ENCODE results near the gene PAPOLB. TPM values are rescaled to one million over a fixed set of nuclear protein-coding genes. Genes with fewer than 3 reads are reported as not detected.
A peak's percentile ranks its signal among the peaks of the same experiment; 100 is the strongest.

The PAPOLB gene
- polyA plus RNA-seq, 4 donors = 0.08 to 0.13 (median 0.12) TPM

- DNase-seq (ENCODE audit: low read depth in 4 of 4, low spot score in 2 of 4) = peak in 2 of 4 donors; percentile 63 to 70
Observed at GRCh38 chr7:4842319-4843064, 19.3 kb downstream of the PAPOLB start.

- no peak for DNase-seq (ENCODE audit: low read depth in 4 of 4, low spot score in 2 of 4)
Observed at GRCh38 chr7:4841836-4842235, 20.0 kb downstream of the PAPOLB start.

DNA sequence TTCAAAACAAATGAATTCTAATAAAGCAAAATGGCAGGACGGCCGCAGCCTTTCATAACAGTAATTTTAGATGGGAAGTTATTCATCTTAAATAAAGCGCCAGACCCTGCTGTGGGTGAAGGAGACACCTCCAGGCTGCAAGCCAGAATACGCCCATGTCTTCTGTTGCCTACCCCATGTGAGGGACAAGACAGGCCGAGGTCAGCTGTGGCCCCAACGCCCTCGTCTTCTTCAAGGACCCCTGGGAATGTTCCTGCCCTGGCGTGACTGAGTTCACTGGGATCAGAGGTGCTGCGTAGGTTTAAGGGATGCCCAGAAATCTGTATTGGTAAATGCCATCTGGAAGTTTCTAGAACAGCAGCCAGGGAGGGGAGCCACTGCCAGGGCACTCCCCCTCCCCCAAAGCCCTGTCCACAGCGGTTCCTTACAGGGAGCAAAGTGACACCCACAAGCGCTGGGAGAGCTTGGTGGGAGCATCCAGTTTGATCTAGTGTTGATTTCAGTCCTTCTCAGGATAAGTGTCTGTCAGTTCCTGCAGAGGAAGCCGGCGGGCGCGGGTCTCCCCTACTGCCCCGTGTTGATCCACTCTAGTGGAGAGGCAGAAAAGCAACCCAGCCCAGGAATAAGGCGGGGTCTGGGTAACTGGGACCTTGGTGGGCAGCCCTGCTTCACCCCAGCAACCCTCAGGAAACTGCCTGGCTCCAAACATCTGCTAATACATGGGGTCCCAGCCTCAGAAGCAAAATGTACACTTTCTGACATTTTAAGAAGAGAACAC lies 20.6 kb downstream of the PAPOLB start:
- DNase-seq (ENCODE audit: low read depth in 4 of 4, low spot score in 2 of 4) = no peak

DNA sequence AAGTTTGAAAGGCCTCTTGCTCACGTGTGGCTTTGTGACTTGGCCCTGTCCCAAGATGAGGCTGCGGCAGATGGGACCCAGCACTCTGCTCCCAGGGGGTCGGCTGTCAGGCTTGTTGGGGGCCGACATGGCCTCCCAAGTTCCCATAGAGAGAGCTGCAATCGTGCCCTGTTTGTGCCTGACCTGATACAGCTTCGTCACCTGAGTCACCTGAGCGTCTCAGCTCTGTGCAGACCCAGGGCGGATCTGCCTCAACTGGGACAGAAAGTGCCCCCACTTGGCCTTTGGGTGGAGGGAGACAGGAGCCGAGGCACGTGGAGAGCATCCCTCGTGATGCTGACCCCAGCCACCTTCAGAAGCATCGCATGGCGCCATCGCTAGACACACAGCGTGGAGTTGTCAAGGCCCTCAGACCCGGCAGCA lies 21.7 kb downstream of the PAPOLB start:
- DNase-seq (ENCODE audit: low read depth in 4 of 4, low spot score in 2 of 4) = no peak

- DNase-seq (ENCODE audit: low read depth in 4 of 4, low spot score in 2 of 4) = no peak
Observed at GRCh38 chr7:4838626-4839334, 23.1 kb downstream of the PAPOLB start.

DNA sequence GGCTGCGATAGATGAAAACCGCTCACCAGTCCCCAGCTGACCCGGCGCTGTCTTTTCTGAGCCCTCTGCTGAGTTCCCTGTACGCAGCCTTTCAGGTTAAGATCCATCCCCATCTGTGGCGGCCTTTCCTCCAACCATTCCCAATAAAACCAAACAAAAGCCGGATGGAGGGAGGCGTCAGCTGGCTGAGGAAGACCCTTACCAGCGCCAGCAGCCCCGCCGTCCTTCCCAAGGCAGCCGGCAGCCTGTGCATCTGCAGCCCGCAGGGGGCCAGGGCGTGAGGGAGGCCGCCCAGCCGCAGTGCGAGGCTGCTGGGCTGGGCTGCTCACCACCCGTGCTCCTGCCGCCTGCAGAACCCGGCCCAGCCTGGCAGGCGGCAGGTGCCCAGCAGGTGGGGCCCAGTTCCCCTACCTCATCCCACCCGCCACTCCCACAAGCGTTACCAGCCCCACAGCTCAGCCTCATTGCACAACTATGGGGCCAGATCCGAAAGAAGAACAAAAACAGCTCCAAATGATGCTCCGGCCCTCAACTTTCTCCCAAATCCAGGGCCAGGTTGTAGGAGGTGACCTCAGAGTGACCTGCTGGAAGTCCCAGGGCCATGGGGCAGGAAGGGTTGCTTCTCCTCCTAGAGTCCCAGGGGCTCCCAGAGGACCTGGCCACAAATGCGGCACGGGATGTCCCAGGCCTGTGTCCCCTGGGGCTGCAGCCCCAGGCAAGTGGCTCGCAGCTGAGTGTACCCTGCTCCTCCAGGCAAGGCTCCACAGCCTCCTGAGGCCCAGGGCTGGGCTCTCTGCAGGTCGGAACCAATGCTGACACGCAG lies 23.8 kb downstream of the PAPOLB start:
- DNase-seq (ENCODE audit: low read depth in 4 of 4, low spot score in 2 of 4) = no peak

GRCh38 chr7:4837041-4837802 lies 24.6 kb downstream of the PAPOLB start:
- DNase-seq (ENCODE audit: low read depth in 4 of 4, low spot score in 2 of 4) = no peak

DNA sequence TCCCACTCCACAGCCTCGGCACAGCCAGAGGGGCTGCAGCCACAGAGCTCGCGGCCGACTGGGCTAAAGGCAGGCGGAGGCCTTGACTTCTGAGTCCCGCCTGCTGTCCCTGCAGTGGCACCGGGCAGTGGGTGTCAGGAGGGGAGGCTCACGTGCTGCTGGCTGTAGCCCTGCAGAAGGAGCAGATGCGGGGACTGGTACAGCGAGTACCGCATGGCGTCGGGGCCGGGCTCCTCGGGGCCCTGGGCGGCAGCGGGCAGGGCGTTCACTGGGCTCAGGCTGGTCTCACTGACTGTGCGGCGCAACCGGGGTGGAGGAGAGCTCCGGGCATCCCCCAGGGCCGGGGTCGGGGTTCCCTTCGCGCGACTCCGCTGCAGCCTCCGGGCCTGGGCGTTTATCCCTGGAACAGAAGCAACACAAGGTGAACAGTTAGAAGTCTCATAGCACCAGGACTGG lies 25.6 kb downstream of the PAPOLB start:
- DNase-seq (ENCODE audit: low read depth in 4 of 4, low spot score in 2 of 4) = no peak

GRCh38 chr7:4835398-4836205 lies 26.2 kb downstream of the PAPOLB start:
- no peak for DNase-seq (ENCODE audit: low read depth in 4 of 4, low spot score in 2 of 4)

DNA sequence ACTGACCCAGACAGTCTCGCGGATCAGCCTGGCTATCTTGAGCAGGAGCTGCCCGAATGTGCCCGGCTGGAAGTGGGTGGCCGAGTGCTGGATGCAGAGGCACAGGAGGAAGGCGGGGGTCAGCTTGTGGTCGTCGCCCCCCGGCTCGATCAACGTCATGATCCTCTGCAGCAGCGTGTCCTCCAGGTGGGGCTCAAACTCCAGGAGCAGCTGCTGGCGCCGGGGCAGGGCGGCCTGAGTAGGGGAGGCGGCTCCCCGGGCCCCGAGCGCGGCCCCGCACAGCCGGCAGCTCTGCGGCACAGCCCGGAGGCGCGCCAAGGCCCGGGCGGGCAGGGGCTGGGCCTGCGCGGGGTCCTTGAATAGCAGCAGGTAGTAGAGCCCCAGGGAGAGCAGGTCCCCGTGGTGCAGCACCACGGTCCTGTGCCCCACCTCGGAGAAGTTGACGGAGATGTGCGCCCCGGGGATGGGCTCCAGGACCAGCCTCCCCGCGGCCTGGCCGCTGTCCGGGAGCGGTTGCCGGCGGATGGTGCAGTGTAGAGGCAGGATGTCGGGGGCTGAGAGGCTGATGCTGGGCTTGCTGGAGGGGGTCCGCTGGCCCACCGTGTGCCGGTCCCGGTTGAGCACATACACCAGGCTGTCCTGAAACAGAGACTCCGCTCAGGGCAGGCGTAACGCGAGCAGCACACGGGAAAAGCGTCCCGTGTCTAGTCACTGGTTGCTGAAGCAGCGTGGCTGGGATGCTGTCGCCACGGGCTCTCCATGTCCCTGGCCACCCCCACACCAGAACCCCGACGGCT lies 27.0 kb downstream of the PAPOLB start:
- no peak for DNase-seq (ENCODE audit: low read depth in 4 of 4, low spot score in 2 of 4)

- DNase-seq (ENCODE audit: low read depth in 4 of 4, low spot score in 2 of 4) = no peak
Observed at GRCh38 chr7:4833691-4834600, 27.9 kb downstream of the PAPOLB start.

DNA sequence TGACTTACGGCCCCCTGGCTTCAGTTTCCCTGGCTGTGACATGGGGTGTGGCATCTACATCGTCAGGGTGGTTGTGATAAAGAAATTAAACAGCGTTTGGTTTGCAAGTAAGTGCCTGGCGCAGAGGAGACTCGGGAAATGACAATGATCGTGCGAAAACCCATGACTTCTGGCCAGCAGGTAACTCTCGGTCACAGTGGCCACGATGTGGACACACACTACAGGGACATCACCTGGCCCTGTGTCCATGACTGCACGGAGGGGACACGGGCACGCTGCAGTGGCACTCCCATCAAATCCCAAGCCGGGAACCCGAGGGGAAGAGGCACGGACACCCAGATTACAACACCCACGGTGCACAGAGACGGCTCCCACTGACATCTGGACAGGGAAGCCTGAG lies 28.7 kb downstream of the PAPOLB start:
- DNase-seq (ENCODE audit: low read depth in 4 of 4, low spot score in 2 of 4) = no peak

DNA sequence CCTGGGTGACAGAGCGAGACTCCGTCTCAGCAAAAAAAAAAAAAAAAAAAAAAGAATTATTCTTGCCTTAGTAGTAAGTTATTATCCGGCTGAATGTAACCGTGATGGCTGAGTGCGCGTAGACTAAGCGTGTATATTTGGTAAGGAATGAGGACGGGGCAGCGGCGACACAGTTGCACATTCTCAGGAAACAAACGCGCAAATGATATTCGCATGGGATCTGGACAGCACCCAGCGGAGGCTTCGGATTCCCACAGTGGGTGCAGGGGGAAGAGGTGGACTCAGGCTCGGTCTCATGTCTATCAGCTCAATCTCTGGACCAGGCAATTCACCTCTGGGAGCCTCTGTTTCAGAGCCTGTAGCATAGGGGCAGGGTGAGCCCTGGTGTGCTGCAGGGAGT lies 29.1 kb downstream of the PAPOLB start:
- no peak for DNase-seq (ENCODE audit: low read depth in 4 of 4, low spot score in 2 of 4)

DNA sequence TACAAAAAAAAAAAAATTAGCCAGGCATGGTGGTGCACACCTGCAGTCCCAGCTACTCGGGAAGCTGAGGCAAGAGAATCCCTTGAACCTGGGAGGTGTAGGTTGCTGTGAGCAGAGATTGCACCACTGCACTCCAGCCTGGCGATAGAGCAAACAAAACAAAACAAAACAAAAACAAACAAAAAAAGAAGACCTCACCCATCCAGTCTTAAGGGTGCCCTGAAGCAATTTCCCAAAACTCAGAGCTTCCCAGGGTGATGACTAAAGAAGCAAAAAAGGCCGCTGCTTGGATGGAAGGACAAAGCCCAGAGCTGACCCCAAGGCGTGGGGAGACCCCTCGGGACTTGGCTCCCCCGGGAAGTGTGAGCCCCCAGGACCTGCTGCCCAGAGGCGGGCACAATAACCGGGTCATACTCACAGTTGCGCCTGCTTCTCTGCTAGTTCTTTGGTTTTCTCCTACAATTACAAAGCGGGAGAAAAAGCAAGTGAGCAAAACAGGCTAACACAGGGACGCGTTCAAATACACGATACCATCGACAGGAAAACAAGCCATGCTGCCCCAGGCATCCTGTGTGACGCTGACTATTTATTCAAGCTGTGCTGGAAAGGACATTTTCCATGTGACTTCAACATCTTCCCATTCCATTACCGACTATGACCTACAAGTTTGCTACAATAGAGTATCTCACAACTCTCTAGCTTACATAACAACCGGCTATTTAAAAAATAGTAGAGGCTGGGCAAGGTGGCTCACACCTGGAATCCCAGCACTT lies 29.9 kb downstream of the PAPOLB start:
- no peak for DNase-seq (ENCODE audit: low read depth in 4 of 4, low spot score in 2 of 4)

DNA sequence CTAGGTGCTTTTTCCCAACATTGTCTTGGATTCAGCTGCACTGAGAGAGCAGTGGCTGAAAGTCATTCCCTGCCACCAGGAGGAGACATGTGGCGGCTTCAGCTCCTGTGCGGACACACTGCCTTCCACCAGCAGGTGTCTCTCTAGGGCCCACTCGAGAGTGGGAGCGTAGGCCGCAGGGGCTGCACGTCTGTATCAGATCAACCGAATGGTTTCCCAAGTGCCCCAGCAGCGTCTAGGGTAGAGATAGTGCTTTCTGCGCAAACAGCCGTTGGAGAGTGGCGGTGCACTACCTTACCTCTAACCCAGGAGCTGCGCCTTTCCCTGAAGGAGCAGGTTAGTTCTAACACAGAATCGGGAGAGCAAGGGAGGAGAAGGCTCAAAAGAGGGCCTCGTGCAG lies 31.7 kb downstream of the PAPOLB start:
- DNase-seq (ENCODE audit: low read depth in 4 of 4, low spot score in 2 of 4) = peak in 1 of 4 donors; percentile 75

DNA sequence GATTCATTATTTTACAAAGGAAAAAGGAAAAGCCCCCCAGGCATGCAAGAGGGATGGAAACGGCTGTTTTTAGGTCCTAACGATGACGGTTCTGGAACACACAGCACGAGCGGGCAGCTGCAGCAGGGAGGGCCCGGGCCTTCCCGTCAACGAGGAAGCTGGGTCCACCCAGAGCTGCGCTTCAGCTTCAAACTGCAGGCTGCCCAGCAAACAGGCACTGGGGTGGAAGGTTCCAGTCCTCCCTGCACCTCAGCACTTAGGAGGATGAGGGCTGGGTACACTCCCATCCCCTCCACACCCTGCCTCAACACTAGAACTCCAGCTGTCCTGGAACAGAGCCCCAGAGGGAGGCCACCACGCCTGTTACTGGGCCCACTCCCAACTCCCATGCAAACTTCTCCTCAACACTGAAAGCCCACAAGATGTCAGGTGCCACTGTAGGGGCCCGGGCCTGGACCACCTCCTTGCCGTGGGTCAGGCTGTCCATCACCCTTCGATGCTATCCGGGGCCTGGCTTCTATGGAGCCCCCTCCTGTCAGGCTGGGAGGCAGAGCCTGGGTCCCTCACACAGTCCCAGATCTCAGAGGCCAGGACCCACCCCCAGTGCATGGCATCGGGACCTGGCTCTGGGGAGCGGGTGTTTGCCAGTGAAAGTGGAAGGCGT lies 33.0 kb downstream of the PAPOLB start:
- DNase-seq (ENCODE audit: low read depth in 4 of 4, low spot score in 2 of 4) = no peak
